CD4-positive, alpha-beta T cell (primary cell): Measurements from ENCODE around the gene EEIG1. TPM values are rescaled to one million over a fixed set of nuclear protein-coding genes. Genes with fewer than 3 reads are reported as not detected.

Experiments used
- ATAC-seq: fragments of 200-7000 bp; cut with Tn5 transposase; one replicate; pipeline ENCODE4 v1.10.0; 2022; ENCODE audit warnings: mild to moderate bottlenecking; ENCODE audit not compliant: poor library complexity
- CTCF ChIA-PET: fragments of 350-600 bp; sonication (Branson Sonifier 250); formaldehyde crosslinking; loops from one replicate; lab custom pipeline; 2021; ENCODE audit warnings: antibody characterized with exemption, inconsistent platforms; lab: Charles Lee
- POLR2A ChIA-PET: fragments of 350-600 bp; sonication (Branson Sonifier 250); formaldehyde crosslinking; loops from one replicate; lab custom pipeline; 2021; ENCODE audit warnings: antibody characterized with exemption, inconsistent platforms; lab: Charles Lee
- DNase-seq, 14 experiments: peaks; one replicate each; pipeline ENCODE4 v3.0.0-alpha.2; 2013 to 2020; ENCODE audit warnings: mixed read lengths in 2 of 14
- H3K27ac ChIP-seq, 2 donors: one replicate each; pipeline versions ENCODE4 v1.5.1 to v1.7.0; 2013; ENCODE audit warnings: low read length in 2 of 2, low read depth in 1 of 2, mild to moderate bottlenecking in 1 of 2
- H3K27me3 ChIP-seq, 2 experiments: 1 replicate in 1 of 2; 2 replicates in 1 of 2; pipeline versions ENCODE4 v1.6.1 to v1.7.0; 2013; ENCODE audit warnings: low read length in 2 of 2, control low read depth in 1 of 2, mild to moderate bottlenecking in 1 of 2, moderate library complexity in 1 of 2; ENCODE audit not compliant: insufficient read depth in 2 of 2, control insufficient read depth in 1 of 2
- H3K36me3 ChIP-seq: one replicate; pipeline ENCODE4 v1.6.1; 2013; ENCODE audit warnings: low read length, control low read depth; ENCODE audit not compliant: insufficient read depth
- H3K4me1 ChIP-seq: one replicate; pipeline ENCODE4 v1.6.1; 2013; ENCODE audit warnings: low read length, control low read depth; ENCODE audit not compliant: insufficient read depth
- H3K4me3 ChIP-seq: one replicate; pipeline ENCODE4 v1.5.1; 2013; ENCODE audit warnings: mild to moderate bottlenecking, low read length, moderate library complexity
- H3K9me3 ChIP-seq, 2 experiments: 1 replicate in 1 of 2; 2 replicates in 1 of 2; pipeline versions ENCODE4 v1.6.1 to v1.7.0; 2013; ENCODE audit warnings: low read length in 2 of 2, mild to moderate bottlenecking in 2 of 2, control low read depth in 1 of 2, moderate library complexity in 1 of 2; ENCODE audit not compliant: control insufficient read depth in 1 of 2, insufficient read depth in 1 of 2
- H3K27ac Mint-ChIP-seq: one replicate; pipeline ENCODE4 v1.8.0; 2020; ENCODE audit warnings: mixed read lengths
- H3K27me3 Mint-ChIP-seq: one replicate; pipeline ENCODE4 v1.8.0; 2021; ENCODE audit warnings: mixed read lengths
- H3K36me3 Mint-ChIP-seq: one replicate; pipeline ENCODE4 v1.8.0; 2021; ENCODE audit warnings: low read depth, mixed read lengths
- H3K4me1 Mint-ChIP-seq: one replicate; pipeline ENCODE4 v1.8.0; 2021; ENCODE audit warnings: low read depth, mixed read lengths
- H3K4me3 Mint-ChIP-seq: one replicate; pipeline ENCODE4 v1.8.0; 2020; ENCODE audit warnings: mild to moderate bottlenecking, mixed read lengths
- H3K9me3 Mint-ChIP-seq: one replicate; pipeline ENCODE4 v1.8.0; 2020; ENCODE audit warnings: mixed read lengths
- CTCF ChIP-seq: fragments of 200-600 bp; IDR thresholded peaks from one replicate; pipeline ENCODE4 v1.8.0; 2022; ENCODE audit warnings: antibody characterized with exemption, mild to moderate bottlenecking
- intact Hi-C, 2 experiments: fragments of 100-400 bp; cut with DNase I in 1 of 2; cut with micrococcal nuclease in 1 of 2; formaldehyde crosslinking; loops; one replicate each; pipeline versions ENCODE4 v1.15.1 to v1.9.0; 2023 to 2025; cut with DNase I, micrococcal nuclease
- total RNA-seq, 174 experiments: library from RNA in 2 of 174; stranded (reverse) in 2 of 174; gene quantifications; one replicate each; pipeline ENCODE4 v1.2.3 and lab custom pipeline; 2021 to 2026

Gene EEIG1
- total RNA-seq, 2 experiments from 2014 or later: 440 to 463 TPM

GRCh38 chr9:127961613-127962155 lies 19.1 kb downstream of the EEIG1 start:
- POLR2A ChIA-PET: interaction anchor here (1.8 to 34.9 kb wide), 4 partner anchors 7 to 65 kb away, joined by 9 to 1020 read pairs (median 142); partner anchors contain the start of gene EEIG1
- no peaks in the 10 kb centered on the region for H3K27me3 ChIP-seq
- intact Hi-C loops: no loop called here
- peak overlapping the region; percentile 54 to 58 for H3K27ac ChIP-seq
- ATAC-seq (no peak), DNase-seq (no peak)
- peaks cover 41% of the 10 kb centered on the region for H3K36me3 ChIP-seq
- Mint-ChIP-seq H3K9me3 (no peaks in the 10 kb centered on the region), H3K27me3 (no peaks in the 10 kb centered on the region), H3K36me3 (peaks cover 83% of the 10 kb centered on the region), H3K4me1 (peaks cover 99% of the 10 kb centered on the region), H3K4me3 (peak overlapping the region; percentile 71), H3K27ac (peak overlapping the region; percentile 97)
- H3K4me1 ChIP-seq: peaks cover 85% of the 10 kb centered on the region
- no peak overlapping the region for H3K4me3 ChIP-seq
- CTCF ChIA-PET: no interaction called here
- TF ChIP-seq CTCF: no peak
- no peaks in the 10 kb centered on the region for H3K9me3 ChIP-seq

GRCh38 chr9:127961155-127961490 lies 19.7 kb downstream of the EEIG1 start:
- no peak for TF ChIP-seq CTCF
- ChIA-PET POLR2A (interaction anchor here (1.8 to 34.9 kb wide), 3 partner anchors 12 to 65 kb away, joined by 11 to 1020 read pairs (median 272); partner anchors contain the start of gene EEIG1), CTCF (no interaction called here)
- Mint-ChIP-seq H3K27ac (peak overlapping the region; percentile 97), H3K27me3 (no peaks in the 10 kb centered on the region), H3K4me1 (peaks cover 96% of the 10 kb centered on the region), H3K36me3 (peaks cover 81% of the 10 kb centered on the region), H3K4me3 (peak overlapping the region; percentile 71), H3K9me3 (no peaks in the 10 kb centered on the region)
- H3K27ac ChIP-seq: peak overlapping the region; percentile 54 to 58
- intact Hi-C loops: no loop called here
- no peaks in the 10 kb centered on the region for H3K27me3 ChIP-seq
- H3K9me3 ChIP-seq: no peaks in the 10 kb centered on the region
- no peak for DNase-seq
- H3K36me3 ChIP-seq: peaks cover 42% of the 10 kb centered on the region
- no peak overlapping the region for H3K4me3 ChIP-seq
- H3K4me1 ChIP-seq: peaks cover 85% of the 10 kb centered on the region
- ATAC-seq: no peak

GRCh38 chr9:127960410-127961154 lies 20.2 kb downstream of the EEIG1 start:
- Mint-ChIP-seq H3K36me3 (peaks cover 80% of the 10 kb centered on the region), H3K4me3 (peak overlapping the region; percentile 79), H3K4me1 (peaks cover 96% of the 10 kb centered on the region), H3K9me3 (no peaks in the 10 kb centered on the region), H3K27me3 (no peaks in the 10 kb centered on the region), H3K27ac (peak overlapping the region; percentile 97)
- H3K27me3 ChIP-seq: no peaks in the 10 kb centered on the region
- TF ChIP-seq CTCF: no peak
- DNase-seq (no peak), ATAC-seq (no peak)
- no peaks in the 10 kb centered on the region for H3K9me3 ChIP-seq
- H3K4me1 ChIP-seq: peaks cover 85% of the 10 kb centered on the region
- intact Hi-C loops: no loop called here
- H3K4me3 ChIP-seq: no peak overlapping the region
- POLR2A ChIA-PET: interaction anchor here (1.8 to 34.9 kb wide), 3 partner anchors 11 to 66 kb away, joined by 11 to 1020 read pairs (median 272); partner anchors contain the start of gene EEIG1
- CTCF ChIA-PET: interaction anchor here (1.0 kb wide), 1 partner anchor 70 kb away, joined by 3 read pairs; no protein-coding TSS in a partner anchor
- H3K27ac ChIP-seq: peak overlapping the region; percentile 54 to 58
- H3K36me3 ChIP-seq: peaks cover 44% of the 10 kb centered on the region
